Lower leg skin (tissue), 4 donors: Measurements from ENCODE around the gene CFAP53. TPM values are rescaled to one million over a fixed set of nuclear protein-coding genes. Genes with fewer than 3 reads are reported as not detected.

Experiments used
- DNase-seq, 2 donors: peaks; one replicate each; pipeline ENCODE4 v3.0.0-alpha.2; 2019; ENCODE audit warnings: low spot score in 2 of 2
- H3K4me3 ChIP-seq: fragments of 200-600 bp; sonication (generic); 2 replicates; pipeline ENCODE4 v1.5.1; 2017; ENCODE audit warnings: mild to moderate bottlenecking, low read depth; ENCODE audit not compliant: poor library complexity, severe bottlenecking
- POLR2A ChIP-seq, 2 donors: fragments of 450-650 bp; IDR thresholded peaks; one replicate each; pipeline ENCODE4 v1.6.1; 2016 to 2017; ENCODE audit warnings: antibody characterized with exemption in 2 of 2, mild to moderate bottlenecking in 1 of 2, moderate library complexity in 1 of 2
- WGBS, 2 donors: methylation state at CpG; one replicate each; pipeline ENCODE4 v1.1.5; 2018; 5-methylcytosine and 5-hydroxymethylcytosine counted together
- intact Hi-C: fragments of 100-400 bp; cut with DNase I; formaldehyde crosslinking; loops from one replicate; pipeline ENCODE4 v1.15.0; 2023; ENCODE audit warnings: low total_unique reads
- total RNA-seq, 4 donors: library from RNA; depleted of rRNA; stranded (reverse); fragments of >200 nt; gene quantifications; one replicate each; pipeline ENCODE4 v1.1.0, GENCODE V29; 2016
- TF ChIP-seq, protein P1 (sequence below), 3 donors: fragments of 450-650 bp; IDR thresholded peaks; one replicate each; pipeline ENCODE4 v1.5.1; 2016; ENCODE audit warnings: antibody characterized with exemption in 3 of 3, mild to moderate bottlenecking in 3 of 3, moderate library complexity in 2 of 3

Gene CFAP53
- total RNA-seq, 4 donors from 2014 or later = 0.23 to 0.37 (median 0.34) TPM; not detected in 1

DNA sequence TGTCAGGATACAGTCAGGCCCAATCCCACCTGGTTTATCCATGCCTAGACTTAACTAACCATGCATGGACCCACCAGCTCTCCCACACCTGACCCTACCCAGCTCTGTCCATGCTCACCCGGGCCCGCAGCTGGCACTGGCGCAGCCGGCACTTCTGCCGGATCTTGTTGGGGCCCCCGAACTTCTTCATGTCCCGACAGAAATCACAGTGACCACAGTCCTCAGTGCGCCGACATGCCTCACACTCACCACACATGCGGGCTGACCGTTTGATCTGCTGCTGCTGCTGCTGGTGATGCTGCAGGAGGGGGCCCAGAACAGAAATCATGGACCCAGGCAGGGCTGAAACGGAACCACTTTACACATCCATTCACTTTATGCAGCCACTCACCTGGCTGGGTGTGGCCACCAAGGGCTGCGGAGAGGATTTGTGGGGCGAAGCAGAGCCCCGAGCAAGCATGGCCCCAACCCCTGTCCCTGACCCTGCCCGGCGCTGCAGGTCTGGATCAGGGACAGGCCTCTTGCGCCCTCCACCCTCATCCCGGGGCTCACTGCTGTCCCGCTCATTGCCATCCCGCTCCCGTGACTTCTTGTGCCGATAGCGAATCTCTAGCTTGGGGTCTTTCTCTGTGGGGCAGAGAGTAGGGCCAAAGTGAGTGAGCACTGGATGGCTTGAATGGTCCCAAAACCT, 19.5 kb upstream of the CFAP53 start:
- H3K4me3 ChIP-seq = no peak overlapping the region
- intact Hi-C loops = no loop called here
- TF ChIP-seq, protein P1, sequence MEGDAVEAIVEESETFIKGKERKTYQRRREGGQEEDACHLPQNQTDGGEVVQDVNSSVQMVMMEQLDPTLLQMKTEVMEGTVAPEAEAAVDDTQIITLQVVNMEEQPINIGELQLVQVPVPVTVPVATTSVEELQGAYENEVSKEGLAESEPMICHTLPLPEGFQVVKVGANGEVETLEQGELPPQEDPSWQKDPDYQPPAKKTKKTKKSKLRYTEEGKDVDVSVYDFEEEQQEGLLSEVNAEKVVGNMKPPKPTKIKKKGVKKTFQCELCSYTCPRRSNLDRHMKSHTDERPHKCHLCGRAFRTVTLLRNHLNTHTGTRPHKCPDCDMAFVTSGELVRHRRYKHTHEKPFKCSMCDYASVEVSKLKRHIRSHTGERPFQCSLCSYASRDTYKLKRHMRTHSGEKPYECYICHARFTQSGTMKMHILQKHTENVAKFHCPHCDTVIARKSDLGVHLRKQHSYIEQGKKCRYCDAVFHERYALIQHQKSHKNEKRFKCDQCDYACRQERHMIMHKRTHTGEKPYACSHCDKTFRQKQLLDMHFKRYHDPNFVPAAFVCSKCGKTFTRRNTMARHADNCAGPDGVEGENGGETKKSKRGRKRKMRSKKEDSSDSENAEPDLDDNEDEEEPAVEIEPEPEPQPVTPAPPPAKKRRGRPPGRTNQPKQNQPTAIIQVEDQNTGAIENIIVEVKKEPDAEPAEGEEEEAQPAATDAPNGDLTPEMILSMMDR (IDR thresholded peaks at IDR 0.05) = no peak
- TF ChIP-seq POLR2A (IDR thresholded peaks at IDR 0.05) = no peak
- WGBS, 2 donors = 96 to 99% methylated on average over 24 of the region's 24 CpGs
- peak in 1 of 2 donors; percentile 83 for DNase-seq

DNA sequence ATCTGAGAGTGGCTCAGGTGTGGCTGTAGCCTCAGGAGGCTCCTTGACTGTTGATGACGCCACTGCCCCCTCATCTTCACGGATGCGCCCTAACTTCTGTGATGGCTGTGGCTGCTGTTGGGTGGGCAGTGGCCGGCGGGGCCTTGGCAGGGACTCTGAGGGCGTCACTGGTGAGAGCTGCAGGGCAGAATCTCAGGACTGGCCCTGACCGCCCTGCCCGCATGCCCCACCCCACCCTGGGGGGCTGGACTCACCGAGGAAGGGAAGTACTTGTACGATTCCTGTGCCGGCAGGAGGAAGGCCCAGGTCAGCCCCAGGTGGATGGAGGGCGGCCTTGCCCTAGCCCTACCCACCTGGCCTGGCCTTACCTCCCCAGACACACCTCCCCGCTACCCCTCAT, 18.8 kb upstream of the CFAP53 start:
- no peak overlapping the region for H3K4me3 ChIP-seq
- WGBS, 2 donors = 80 to 86% methylated on average over 6 to 10 of the region's 13 CpGs
- intact Hi-C loops = no loop called here
- TF ChIP-seq, protein P1 (IDR thresholded peaks at IDR 0.05) = no peak
- no peak for TF ChIP-seq POLR2A (IDR thresholded peaks at IDR 0.05)
- peak in 1 of 2 donors; percentile 83 for DNase-seq

DNA sequence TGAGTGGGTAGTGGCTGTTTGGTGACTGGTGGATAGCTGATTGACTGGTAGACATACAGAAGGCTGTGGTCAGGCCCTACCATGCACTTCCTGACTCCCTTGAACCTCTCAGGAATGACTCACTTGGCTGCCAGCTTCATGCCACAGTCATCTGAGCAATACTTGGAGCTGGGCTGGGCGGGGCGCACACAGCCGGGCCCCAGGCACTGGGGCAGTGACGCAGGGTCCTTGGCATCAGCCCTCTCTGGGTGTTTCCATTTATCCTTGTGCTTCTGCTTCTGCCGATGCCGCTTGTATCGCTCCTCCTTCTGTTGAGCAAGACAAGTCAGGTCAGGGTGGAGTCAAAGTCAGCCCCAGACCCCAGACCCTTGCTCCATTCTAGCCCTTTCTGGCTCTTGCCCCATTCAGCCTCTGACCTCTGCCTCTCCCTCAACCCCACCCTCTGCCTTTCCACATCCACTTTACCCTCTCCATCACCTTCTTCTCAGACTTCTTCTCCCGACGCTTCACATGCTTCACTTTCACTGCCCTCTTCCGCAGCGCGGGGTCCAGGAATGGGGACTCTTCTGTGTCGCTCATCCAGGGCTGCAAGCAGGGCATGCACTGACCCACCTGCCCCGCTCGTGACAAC, 18.1 kb upstream of the CFAP53 start:
- H3K4me3 ChIP-seq = no peak overlapping the region
- 71 to 79% methylated on average over 15 of the region's 15 CpGs for WGBS, 2 donors
- peak in 1 of 2 donors; percentile 88 for DNase-seq
- intact Hi-C loops = no loop called here
- TF ChIP-seq, protein P1 (IDR thresholded peaks at IDR 0.05) = no peak
- no peak for TF ChIP-seq POLR2A (IDR thresholded peaks at IDR 0.05)

DNA sequence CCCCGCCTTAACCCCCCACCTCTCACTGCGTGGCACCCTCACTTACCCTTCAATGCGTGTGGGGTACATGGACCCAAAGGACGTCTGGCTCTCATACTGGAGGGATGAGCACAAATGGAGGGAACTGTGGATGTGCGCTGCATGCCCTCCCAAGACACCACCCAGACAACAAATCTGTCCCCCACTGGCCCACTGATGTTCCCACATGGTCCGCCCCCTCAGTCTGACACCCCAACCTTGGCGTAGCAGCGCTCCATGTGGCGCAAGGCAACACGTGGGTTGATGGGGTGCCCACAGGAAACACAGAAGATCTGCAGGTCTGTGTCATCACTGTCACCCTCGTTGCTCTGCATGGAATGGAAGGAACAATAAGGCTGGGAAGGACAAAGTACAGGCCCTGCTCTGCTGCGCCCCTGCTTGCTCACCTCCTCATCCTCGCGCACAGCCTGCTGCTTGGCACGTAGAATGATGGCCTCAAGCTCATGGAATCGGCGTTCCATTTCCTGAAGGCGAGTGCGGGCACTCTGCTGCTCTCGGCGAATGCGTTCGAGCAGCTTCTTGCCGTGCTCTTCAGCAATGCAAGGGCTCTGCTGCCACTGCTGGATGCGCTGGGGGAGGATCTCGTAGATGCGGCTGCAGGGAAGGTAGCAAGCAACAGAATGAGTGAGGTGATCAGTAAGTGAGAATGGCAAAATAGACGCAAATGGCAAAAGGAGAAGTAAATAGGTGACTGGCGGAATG, 17.3 kb upstream of the CFAP53 start:
- intact Hi-C loops = no loop called here
- TF ChIP-seq POLR2A (IDR thresholded peaks at IDR 0.05) = no peak
- TF ChIP-seq, protein P1 (IDR thresholded peaks at IDR 0.05) = no peak
- no peak overlapping the region for H3K4me3 ChIP-seq
- 88 to 92% methylated on average over 29 of the region's 29 CpGs for WGBS, 2 donors
- DNase-seq = peak in 1 of 2 donors; percentile 85

DNA sequence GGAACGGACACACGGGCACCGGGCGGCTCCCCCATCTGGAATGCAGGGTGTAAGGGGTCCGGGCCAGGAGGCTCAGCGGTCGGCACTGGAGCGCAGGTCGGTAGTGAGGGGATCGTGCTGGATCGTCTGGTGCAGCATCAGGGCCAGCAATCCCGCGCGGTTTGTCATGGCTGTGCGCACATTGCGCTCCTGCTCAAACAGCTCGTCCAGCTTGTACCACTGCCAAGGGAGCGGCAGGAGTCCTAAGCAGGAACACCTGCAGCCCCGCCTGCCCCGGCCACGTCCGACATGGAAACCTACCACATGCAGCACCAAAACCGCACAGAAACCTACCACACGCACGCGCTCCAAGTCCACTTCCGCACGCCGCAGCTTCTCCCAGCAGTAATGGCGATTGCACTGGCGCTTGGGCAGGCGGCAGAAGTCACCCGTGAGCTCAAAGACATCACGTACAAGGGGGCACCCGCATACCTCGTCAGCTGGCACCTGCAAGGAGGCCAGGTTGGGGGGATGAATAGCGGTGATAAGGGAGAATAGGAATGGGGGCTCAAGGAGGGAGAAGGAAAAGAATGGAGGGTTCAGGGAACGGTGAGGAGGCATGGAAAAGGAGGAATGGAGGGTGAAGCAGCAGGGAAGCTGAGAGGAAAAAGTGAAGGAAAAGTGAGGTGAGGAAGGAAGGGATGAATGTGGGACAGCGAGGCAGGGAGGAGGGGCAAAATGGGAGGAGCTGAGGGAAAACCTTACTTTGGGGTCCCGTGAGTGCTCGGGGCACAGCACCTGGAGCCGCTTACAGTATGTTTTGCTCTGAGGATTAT, 16.4 kb upstream of the CFAP53 start:
- no peak for TF ChIP-seq POLR2A (IDR thresholded peaks at IDR 0.05)
- TF ChIP-seq, protein P1 (IDR thresholded peaks at IDR 0.05) = no peak
- DNase-seq = peak in 1 of 2 donors; percentile 87
- WGBS, 2 donors = 94% methylated on average over 38 to 42 of the region's 42 CpGs
- intact Hi-C loops = no loop called here
- H3K4me3 ChIP-seq = no peak overlapping the region
